ENCODE measurements around the gene CLEC18C. TPM values are rescaled to one million over a fixed set of nuclear protein-coding genes. Genes with fewer than 3 reads are reported as not detected.
"Not testable (repeated sequence)": the region's sequence is repeated elsewhere in the genome, so short reads cannot be mapped to it uniquely, and the experiment has no call there.

CLEC18C gene
- polyA plus RNA-seq, 4 donors = 37.1 to 75.5 (median 59.6) TPM

- not testable (repeated sequence) for DNase-seq (ENCODE audit: low read depth in 4 of 4, low spot score in 2 of 4)
These were observed 30.4 kb downstream of the CLEC18C start for GRCh38 chr16:70204010-70204409.

GRCh38 chr16:70204668-70205405 is 31.2 kb downstream of the CLEC18C start:
- DNase-seq (ENCODE audit: low read depth in 4 of 4, low spot score in 2 of 4) = not testable (repeated sequence)

- DNase-seq (ENCODE audit: low read depth in 4 of 4, low spot score in 2 of 4) = not testable (repeated sequence)
These were observed 32.8 kb downstream of the CLEC18C start for GRCh38 chr16:70206382-70206781.

GRCh38 chr16:70218586-70218985 is 45.0 kb downstream of the CLEC18C start:
- DNase-seq (ENCODE audit: low read depth in 4 of 4, low spot score in 2 of 4) = not testable (repeated sequence)

- not testable (repeated sequence) for DNase-seq (ENCODE audit: low read depth in 4 of 4, low spot score in 2 of 4)
These were observed 49.0 kb downstream of the CLEC18C start for GRCh38 chr16:70222574-70222973.

GRCh38 chr16:70223216-70223615 is 49.6 kb downstream of the CLEC18C start:
- not testable (repeated sequence) for DNase-seq (ENCODE audit: low read depth in 4 of 4, low spot score in 2 of 4)

- not testable (repeated sequence) for DNase-seq (ENCODE audit: low read depth in 4 of 4, low spot score in 2 of 4)
These were observed 50.5 kb downstream of the CLEC18C start for GRCh38 chr16:70223971-70224513.

GRCh38 chr16:70224645-70225044 is 51.1 kb downstream of the CLEC18C start:
- DNase-seq (ENCODE audit: low read depth in 4 of 4, low spot score in 2 of 4) = not testable (repeated sequence)

GRCh38 chr16:70225430-70225829 is 51.8 kb downstream of the CLEC18C start:
- not testable (repeated sequence) for DNase-seq (ENCODE audit: low read depth in 4 of 4, low spot score in 2 of 4)

- not testable (repeated sequence) for DNase-seq (ENCODE audit: low read depth in 4 of 4, low spot score in 2 of 4)
These were observed 52.4 kb downstream of the CLEC18C start for GRCh38 chr16:70226024-70226423.

- DNase-seq (ENCODE audit: low read depth in 4 of 4, low spot score in 2 of 4) = not testable (repeated sequence)
These were observed 58.2 kb downstream of the CLEC18C start for GRCh38 chr16:70231831-70232230.

Other genes with a start within 250 kb of the CLEC18C start
- 10 to 100 TPM; 48.0 to 91.8 (median 72.5) TPM for gene CLEC18A, start 222.5 kb upstream of the CLEC18C start, polyA plus RNA-seq (ENCODE audit: insufficient read length in 4 of 4)
- 10 to 100 TPM; 32.9 to 44.0 (median 37.0) TPM for gene PDPR, start 59.5 kb upstream of the CLEC18C start, polyA plus RNA-seq (ENCODE audit: insufficient read length in 4 of 4)
- 10 to 100 TPM; 11.6 to 18.7 (median 15.3) TPM for gene EXOSC6, start 78.2 kb downstream of the CLEC18C start, polyA plus RNA-seq (ENCODE audit: insufficient read length in 4 of 4)
- gene AARS1, start 115.7 kb downstream of the CLEC18C start, polyA plus RNA-seq (ENCODE audit: insufficient read length in 4 of 4) = 10 to 100 TPM; 82.4 to 89.1 (median 86.2) TPM
- gene DDX19B, start 125.4 kb downstream of the CLEC18C start, polyA plus RNA-seq (ENCODE audit: insufficient read length in 4 of 4) = 10 to 100 TPM; 34.0 to 39.3 (median 35.7) TPM
- 10 to 100 TPM; 47.7 to 56.0 (median 51.0) TPM for gene DDX19A, start 173.1 kb downstream of the CLEC18C start, polyA plus RNA-seq (ENCODE audit: insufficient read length in 4 of 4)